ENCODE results near the gene DIAPH1.

DNA sequence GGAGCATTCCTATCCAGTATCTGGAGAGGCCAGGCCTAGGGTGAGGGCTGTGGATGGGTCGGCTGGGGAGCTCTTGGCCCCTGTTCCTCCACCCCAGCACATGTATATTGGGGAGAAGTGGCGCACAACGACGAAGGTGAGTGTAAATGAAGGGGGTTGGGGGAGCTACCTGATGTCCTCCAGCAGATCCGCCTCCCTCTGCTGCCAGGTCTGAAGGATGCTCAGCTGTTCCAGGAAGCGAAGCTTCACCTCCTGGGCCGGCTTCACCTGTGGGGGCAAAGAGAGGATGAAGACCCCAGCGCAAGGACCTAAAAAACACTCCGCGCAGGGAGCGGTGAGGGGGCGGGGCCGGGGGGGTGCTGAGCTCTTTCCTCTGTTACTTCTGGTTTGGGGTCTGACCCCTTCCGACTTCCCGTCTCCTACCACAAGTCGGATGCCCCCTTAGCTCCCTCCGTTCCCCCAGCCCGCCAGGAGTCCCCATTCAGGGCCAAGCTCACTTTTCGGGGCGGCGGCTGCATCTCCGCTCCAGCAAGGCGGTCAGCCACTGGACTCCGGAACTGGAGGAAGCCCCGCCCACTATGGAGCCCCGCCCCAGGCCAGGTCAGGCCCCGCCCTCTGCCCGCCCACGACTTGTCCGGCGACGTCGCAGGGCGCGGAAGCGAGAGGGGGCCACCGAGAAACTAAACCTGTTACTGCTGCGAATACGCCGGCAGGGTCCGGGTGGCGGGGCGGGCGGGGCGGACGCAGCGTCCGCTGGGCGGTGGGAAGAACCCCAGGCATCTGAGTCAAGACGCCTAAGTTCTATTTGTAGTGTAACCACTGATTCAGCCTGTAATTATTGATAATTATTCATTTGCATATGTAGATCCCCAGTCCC is 32.3 kb upstream of the DIAPH1 start, which contains the start of gene FCHSD1:
- TF ChIP-seq, protein P1, sequence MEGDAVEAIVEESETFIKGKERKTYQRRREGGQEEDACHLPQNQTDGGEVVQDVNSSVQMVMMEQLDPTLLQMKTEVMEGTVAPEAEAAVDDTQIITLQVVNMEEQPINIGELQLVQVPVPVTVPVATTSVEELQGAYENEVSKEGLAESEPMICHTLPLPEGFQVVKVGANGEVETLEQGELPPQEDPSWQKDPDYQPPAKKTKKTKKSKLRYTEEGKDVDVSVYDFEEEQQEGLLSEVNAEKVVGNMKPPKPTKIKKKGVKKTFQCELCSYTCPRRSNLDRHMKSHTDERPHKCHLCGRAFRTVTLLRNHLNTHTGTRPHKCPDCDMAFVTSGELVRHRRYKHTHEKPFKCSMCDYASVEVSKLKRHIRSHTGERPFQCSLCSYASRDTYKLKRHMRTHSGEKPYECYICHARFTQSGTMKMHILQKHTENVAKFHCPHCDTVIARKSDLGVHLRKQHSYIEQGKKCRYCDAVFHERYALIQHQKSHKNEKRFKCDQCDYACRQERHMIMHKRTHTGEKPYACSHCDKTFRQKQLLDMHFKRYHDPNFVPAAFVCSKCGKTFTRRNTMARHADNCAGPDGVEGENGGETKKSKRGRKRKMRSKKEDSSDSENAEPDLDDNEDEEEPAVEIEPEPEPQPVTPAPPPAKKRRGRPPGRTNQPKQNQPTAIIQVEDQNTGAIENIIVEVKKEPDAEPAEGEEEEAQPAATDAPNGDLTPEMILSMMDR (IDR thresholded peaks at IDR 0.05), result peak in 1 of 5 experiments; percentile 14
- TF ChIP-seq POLR2AphosphoS5 (IDR thresholded peaks at IDR 0.05), result peak in 2 of 3 donors; percentile 44 to 47

Measured in transverse colon (tissue), 4 donors.